ENCODE measurements around the gene PPFIA3. TPM values are rescaled to one million over a fixed set of nuclear protein-coding genes. Genes with fewer than 3 reads are reported as not detected.
"Not testable (repeated sequence)": the region's sequence is repeated elsewhere in the genome, so short reads cannot be mapped to it uniquely, and the experiment has no call there.

Gene PPFIA3
- total RNA-seq, 1 donor, result 2.2 TPM

- no peak overlapping the region for H3K4me3 ChIP-seq (ENCODE audit: low read depth, low read length)
- no peak for DNase-seq (ENCODE audit: low read depth)
- TF ChIP-seq, protein P1, sequence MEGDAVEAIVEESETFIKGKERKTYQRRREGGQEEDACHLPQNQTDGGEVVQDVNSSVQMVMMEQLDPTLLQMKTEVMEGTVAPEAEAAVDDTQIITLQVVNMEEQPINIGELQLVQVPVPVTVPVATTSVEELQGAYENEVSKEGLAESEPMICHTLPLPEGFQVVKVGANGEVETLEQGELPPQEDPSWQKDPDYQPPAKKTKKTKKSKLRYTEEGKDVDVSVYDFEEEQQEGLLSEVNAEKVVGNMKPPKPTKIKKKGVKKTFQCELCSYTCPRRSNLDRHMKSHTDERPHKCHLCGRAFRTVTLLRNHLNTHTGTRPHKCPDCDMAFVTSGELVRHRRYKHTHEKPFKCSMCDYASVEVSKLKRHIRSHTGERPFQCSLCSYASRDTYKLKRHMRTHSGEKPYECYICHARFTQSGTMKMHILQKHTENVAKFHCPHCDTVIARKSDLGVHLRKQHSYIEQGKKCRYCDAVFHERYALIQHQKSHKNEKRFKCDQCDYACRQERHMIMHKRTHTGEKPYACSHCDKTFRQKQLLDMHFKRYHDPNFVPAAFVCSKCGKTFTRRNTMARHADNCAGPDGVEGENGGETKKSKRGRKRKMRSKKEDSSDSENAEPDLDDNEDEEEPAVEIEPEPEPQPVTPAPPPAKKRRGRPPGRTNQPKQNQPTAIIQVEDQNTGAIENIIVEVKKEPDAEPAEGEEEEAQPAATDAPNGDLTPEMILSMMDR (IDR thresholded peaks at IDR 0.05; ENCODE audit: insufficient read depth, low read depth, low read length), result no peak
Observed at GRCh38 chr19:49126575-49126974, 7.2 kb downstream of the PPFIA3 start.

GRCh38 chr19:49127225-49127624 is 7.9 kb downstream of the PPFIA3 start:
- not testable (repeated sequence) for DNase-seq (ENCODE audit: low read depth); H3K4me3 ChIP-seq (ENCODE audit: low read depth, low read length)

GRCh38 chr19:49127674-49128544 is 8.6 kb downstream of the PPFIA3 start:
- H3K4me3 ChIP-seq (ENCODE audit: low read depth, low read length), result peak overlapping the region; percentile 61
- peak; percentile 97 for DNase-seq (ENCODE audit: low read depth)
- TF ChIP-seq, protein P1 (IDR thresholded peaks at IDR 0.05; ENCODE audit: insufficient read depth, low read depth, low read length), result peak; percentile 8

DNA sequence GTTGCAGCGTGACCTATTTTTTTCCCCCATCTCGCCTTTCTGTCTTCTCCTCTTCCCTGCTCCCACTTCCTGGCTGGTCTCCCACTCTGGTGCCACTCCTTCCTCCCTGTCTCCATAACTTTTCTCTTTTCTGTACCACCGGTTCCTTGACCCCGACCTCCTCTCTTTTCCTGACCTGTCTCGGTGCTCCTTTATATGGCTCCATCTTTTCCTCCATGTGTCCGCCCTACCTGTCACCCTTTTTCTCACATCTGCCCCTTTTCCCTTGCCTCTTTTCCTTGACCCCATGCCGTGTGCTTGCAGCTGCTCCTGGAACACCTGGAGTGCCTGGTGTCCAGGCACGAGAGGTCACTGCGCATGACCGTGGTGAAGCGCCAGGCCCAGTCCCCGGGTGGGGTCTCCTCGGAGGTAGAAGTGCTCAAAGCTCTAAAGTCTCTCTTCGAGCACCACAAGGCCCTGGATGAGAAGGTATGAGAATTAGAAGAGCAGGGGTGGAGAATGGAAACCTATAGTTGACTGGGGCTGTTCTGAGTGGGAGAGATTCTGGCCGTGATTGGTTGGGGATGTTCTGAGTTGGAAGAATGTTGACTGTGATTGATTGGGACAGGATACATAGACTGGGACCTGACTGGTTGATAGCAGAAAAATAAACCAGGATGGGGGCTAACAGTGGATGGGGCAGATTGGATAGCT is 9.3 kb downstream of the PPFIA3 start:
- no peak for DNase-seq (ENCODE audit: low read depth)
- H3K4me3 ChIP-seq (ENCODE audit: low read depth, low read length), result peak overlapping the region; percentile 61
- TF ChIP-seq, protein P1 (IDR thresholded peaks at IDR 0.05; ENCODE audit: insufficient read depth, low read depth, low read length), result no peak

DNA sequence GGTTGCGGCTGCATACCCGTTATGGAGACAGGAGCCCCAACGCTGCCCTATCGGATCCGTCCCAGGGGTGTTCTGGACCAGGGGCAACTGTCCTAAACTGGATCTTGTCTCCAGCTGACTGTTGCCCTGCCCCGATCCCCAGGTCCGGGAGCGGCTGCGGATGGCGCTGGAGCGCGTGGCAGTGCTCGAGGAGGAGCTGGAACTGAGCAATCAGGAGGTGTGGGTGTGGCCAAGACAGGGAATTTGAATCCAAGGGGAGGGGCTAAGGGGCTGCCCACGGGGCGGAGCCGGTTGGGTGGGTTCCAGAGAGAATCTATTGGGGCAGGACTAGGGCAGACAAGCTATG is 9.9 kb downstream of the PPFIA3 start:
- TF ChIP-seq, protein P1 (IDR thresholded peaks at IDR 0.05; ENCODE audit: insufficient read depth, low read depth, low read length), result no peak
- DNase-seq (ENCODE audit: low read depth), result peak; percentile 36
- H3K4me3 ChIP-seq (ENCODE audit: low read depth, low read length), result peak overlapping the region; percentile 61

- TF ChIP-seq, protein P1 (IDR thresholded peaks at IDR 0.05; ENCODE audit: insufficient read depth, low read depth, low read length), result no peak
- no peak for DNase-seq (ENCODE audit: low read depth)
- H3K4me3 ChIP-seq (ENCODE audit: low read depth, low read length), result no peak overlapping the region
Observed at GRCh38 chr19:49130325-49130724, 11.0 kb downstream of the PPFIA3 start.

GRCh38 chr19:49132974-49133609 is 13.7 kb downstream of the PPFIA3 start:
- H3K4me3 ChIP-seq (ENCODE audit: low read depth, low read length), result peak overlapping the region; percentile 44
- no peak for DNase-seq (ENCODE audit: low read depth)
- TF ChIP-seq, protein P1 (IDR thresholded peaks at IDR 0.05; ENCODE audit: insufficient read depth, low read depth, low read length), result no peak

Measured in fibroblast of villous mesenchyme (primary cell).